HepG2 (cell line): ENCODE results near the gene DMAC2L. TPM values are rescaled to one million over a fixed set of nuclear protein-coding genes. Genes with fewer than 3 reads are reported as not detected.

Experiments
- KMT2B ChIP-seq: IDR thresholded peaks from 2 replicates; pipeline ENCODE4 v1.6.1; 2016; ENCODE audit warnings: missing genetic modification reagents, missing compliant biosample characterization
- MAFK ChIP-seq, 2 experiments: IDR thresholded peaks in 1 of 2; conservative IDR thresholded peaks in 1 of 2; 2 replicates each; pipeline ENCODE4 v1.6.1; 2011; ENCODE audit warnings: improper control_type of control experiment in 2 of 2, low read length in 2 of 2
- MAZ ChIP-seq, 2 experiments: sonication (generic) in 1 of 2; formaldehyde crosslinking in 1 of 2; IDR thresholded peaks; 2 replicates each; pipeline versions ENCODE4 v1.5.0 to v1.6.1; 2012 to 2020; ENCODE audit warnings: low read depth in 2 of 2, mild to moderate bottlenecking in 2 of 2, borderline replicate concordance in 1 of 2, improper control_type of control experiment in 1 of 2, low read length in 1 of 2, missing genetic modification reagents in 1 of 2, moderate library complexity in 1 of 2
- PHF5A ChIP-seq: IDR thresholded peaks from one replicate; pipeline ENCODE4 v1.6.1; 2018; ENCODE audit warnings: low read depth, missing genetic modification reagents; ENCODE audit not compliant: unreplicated experiment
- SNAI1 ChIP-seq: sonication (generic); formaldehyde crosslinking; IDR thresholded peaks from 2 replicates; pipeline ENCODE4 v1.5.0; 2020; ENCODE audit warnings: mild to moderate bottlenecking, missing genetic modification reagents, borderline replicate concordance
- THAP11 ChIP-seq: IDR thresholded peaks from 2 replicates; pipeline ENCODE4 v1.6.1; 2016; ENCODE audit warnings: missing biosample characterization, missing genetic modification reagents
- ZBTB42 ChIP-seq: sonication (generic); formaldehyde crosslinking; IDR thresholded peaks from 2 replicates; pipeline ENCODE4 v1.5.0; 2020; ENCODE audit warnings: mild to moderate bottlenecking, missing genetic modification reagents
- ZBTB7B ChIP-seq: sonication (generic); formaldehyde crosslinking; IDR thresholded peaks from 2 replicates; pipeline ENCODE4 v1.4.0; 2020; ENCODE audit warnings: missing genetic modification reagents
- ZFP82 ChIP-seq: sonication (generic); formaldehyde crosslinking; IDR thresholded peaks from 2 replicates; pipeline ENCODE4 v1.5.1; 2020; ENCODE audit warnings: mild to moderate bottlenecking, missing genetic modification reagents, borderline replicate concordance
- ZNF138 ChIP-seq: sonication (generic); formaldehyde crosslinking; IDR thresholded peaks from 2 replicates; pipeline ENCODE4 v1.5.0; 2020; ENCODE audit warnings: mild to moderate bottlenecking, low read depth, missing genetic modification reagents
- ZNF20 ChIP-seq: sonication (generic); formaldehyde crosslinking; IDR thresholded peaks from 2 replicates; pipeline ENCODE4 v1.4.0; 2020; ENCODE audit warnings: mild to moderate bottlenecking, moderate library complexity, missing genetic modification reagents
- ZNF230 ChIP-seq: sonication (generic); formaldehyde crosslinking; IDR thresholded peaks from 2 replicates; pipeline ENCODE4 v1.4.0; 2020; ENCODE audit warnings: mild to moderate bottlenecking, missing genetic modification reagents
- ZNF572 ChIP-seq: sonication (generic); formaldehyde crosslinking; IDR thresholded peaks from 2 replicates; pipeline ENCODE4 v1.5.1; 2020; ENCODE audit warnings: mild to moderate bottlenecking, missing genetic modification reagents
- polyA plus RNA-seq, 8 experiments: library from polyadenylated mRNA; depleted of rRNA in 3 of 8; stranded (reverse) in 7 of 8; unstranded in 1 of 8; fragments of >200 nt; fragmentation: Illumina TruSeq in 4 of 8; extraction: Trizol in 4 of 8; gene quantifications; 2 replicates each; pipeline versions ENCODE4 v1.2.1 to v1.2.3, GENCODE V29; 2011 to 2016; ENCODE audit warnings: low read depth in 4 of 8, missing spikeins in 1 of 8, mixed read lengths in 1 of 8; ENCODE audit not compliant: insufficient read depth in 1 of 8
- total RNA-seq, 5 experiments: library from RNA; depleted of rRNA; stranded (reverse); fragments of >200 nt; fragmentation: Illumina TruSeq; extraction: Trizol; gene quantifications; 2 replicates each; pipeline ENCODE4 v1.2.3, GENCODE V29; 2016; ENCODE audit warnings: low read depth in 1 of 5
- TF ChIP-seq, protein P1 (sequence below): IDR thresholded peaks from 2 replicates; pipeline ENCODE4 v1.6.1; 2016; ENCODE audit warnings: low read depth, missing genetic modification reagents, missing compliant biosample characterization
- TF ChIP-seq, protein P2 (sequence below): sonication (generic); formaldehyde crosslinking; conservative IDR thresholded peaks from 2 replicates; pipeline ENCODE4 v1.8.0; 2022; ENCODE audit warnings: mild to moderate bottlenecking, moderate library complexity, missing genetic modification reagents
- TF ChIP-seq, protein P3 (sequence below): sonication (generic); formaldehyde crosslinking; IDR thresholded peaks from 2 replicates; pipeline ENCODE4 v1.4.0; 2020; ENCODE audit warnings: missing genetic modification reagents, mild to moderate bottlenecking, borderline replicate concordance
- TF ChIP-seq, protein P4 (sequence below): IDR thresholded peaks from 2 replicates; pipeline ENCODE4 v1.6.1; 2018; ENCODE audit warnings: missing genetic modification reagents

DMAC2L gene
- total and polyA plus RNA-seq, 2 of the 13 experiments (the other 11 are each of a cell fraction or from before 2014, with no cell fraction given): 19.4 to 23.2 TPM

DNA sequence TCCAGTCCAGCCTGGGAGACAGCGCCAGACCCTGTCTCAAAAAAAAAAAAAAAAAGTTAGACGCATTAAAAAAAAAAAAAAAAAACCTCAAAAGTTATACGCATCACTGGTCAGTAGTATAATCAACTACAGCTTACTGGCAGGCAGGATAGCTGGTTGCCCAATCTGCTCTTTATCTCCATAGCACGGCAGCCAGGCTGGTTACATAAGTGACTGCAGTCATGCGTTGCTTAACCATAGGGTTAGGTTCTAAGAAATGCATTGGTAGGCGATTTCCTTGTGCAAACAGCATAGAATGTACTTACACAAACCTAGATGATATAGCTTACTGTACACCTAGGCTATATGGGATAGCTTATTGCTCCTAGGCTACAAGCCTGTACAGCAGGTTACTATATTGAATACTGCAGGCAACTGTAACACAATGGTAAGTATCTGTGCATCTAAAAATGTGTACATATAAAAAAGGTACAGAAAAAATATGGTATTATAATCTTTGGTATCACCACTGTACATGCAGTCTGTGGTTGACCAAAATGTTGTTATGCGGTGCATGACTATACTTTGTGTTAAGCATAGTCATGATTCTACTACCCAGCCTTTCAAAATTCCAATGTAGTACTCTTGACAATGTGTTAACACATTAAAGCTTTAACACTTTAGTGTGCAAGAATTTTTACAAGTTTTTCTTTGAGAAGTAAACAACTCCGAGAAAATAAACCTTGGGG is 8.2 kb upstream of the DMAC2L start (continued):
- TF ChIP-seq, protein P1, sequence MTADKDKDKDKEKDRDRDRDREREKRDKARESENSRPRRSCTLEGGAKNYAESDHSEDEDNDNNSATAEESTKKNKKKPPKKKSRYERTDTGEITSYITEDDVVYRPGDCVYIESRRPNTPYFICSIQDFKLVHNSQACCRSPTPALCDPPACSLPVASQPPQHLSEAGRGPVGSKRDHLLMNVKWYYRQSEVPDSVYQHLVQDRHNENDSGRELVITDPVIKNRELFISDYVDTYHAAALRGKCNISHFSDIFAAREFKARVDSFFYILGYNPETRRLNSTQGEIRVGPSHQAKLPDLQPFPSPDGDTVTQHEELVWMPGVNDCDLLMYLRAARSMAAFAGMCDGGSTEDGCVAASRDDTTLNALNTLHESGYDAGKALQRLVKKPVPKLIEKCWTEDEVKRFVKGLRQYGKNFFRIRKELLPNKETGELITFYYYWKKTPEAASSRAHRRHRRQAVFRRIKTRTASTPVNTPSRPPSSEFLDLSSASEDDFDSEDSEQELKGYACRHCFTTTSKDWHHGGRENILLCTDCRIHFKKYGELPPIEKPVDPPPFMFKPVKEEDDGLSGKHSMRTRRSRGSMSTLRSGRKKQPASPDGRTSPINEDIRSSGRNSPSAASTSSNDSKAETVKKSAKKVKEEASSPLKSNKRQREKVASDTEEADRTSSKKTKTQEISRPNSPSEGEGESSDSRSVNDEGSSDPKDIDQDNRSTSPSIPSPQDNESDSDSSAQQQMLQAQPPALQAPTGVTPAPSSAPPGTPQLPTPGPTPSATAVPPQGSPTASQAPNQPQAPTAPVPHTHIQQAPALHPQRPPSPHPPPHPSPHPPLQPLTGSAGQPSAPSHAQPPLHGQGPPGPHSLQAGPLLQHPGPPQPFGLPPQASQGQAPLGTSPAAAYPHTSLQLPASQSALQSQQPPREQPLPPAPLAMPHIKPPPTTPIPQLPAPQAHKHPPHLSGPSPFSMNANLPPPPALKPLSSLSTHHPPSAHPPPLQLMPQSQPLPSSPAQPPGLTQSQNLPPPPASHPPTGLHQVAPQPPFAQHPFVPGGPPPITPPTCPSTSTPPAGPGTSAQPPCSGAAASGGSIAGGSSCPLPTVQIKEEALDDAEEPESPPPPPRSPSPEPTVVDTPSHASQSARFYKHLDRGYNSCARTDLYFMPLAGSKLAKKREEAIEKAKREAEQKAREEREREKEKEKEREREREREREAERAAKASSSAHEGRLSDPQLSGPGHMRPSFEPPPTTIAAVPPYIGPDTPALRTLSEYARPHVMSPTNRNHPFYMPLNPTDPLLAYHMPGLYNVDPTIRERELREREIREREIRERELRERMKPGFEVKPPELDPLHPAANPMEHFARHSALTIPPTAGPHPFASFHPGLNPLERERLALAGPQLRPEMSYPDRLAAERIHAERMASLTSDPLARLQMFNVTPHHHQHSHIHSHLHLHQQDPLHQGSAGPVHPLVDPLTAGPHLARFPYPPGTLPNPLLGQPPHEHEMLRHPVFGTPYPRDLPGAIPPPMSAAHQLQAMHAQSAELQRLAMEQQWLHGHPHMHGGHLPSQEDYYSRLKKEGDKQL (CRISPR knock-in tag): peak; percentile 45; the same call in 1 of the 2 replicates
- TF ChIP-seq ZNF138: no peak
- TF ChIP-seq ZNF572 (CRISPR knock-in tag): no peak
- TF ChIP-seq ZBTB7B: no peak
- TF ChIP-seq ZNF20 (CRISPR knock-in tag): no peak
- TF ChIP-seq PHF5A (CRISPR knock-in tag): peak; percentile 73
- TF ChIP-seq, protein P2, sequence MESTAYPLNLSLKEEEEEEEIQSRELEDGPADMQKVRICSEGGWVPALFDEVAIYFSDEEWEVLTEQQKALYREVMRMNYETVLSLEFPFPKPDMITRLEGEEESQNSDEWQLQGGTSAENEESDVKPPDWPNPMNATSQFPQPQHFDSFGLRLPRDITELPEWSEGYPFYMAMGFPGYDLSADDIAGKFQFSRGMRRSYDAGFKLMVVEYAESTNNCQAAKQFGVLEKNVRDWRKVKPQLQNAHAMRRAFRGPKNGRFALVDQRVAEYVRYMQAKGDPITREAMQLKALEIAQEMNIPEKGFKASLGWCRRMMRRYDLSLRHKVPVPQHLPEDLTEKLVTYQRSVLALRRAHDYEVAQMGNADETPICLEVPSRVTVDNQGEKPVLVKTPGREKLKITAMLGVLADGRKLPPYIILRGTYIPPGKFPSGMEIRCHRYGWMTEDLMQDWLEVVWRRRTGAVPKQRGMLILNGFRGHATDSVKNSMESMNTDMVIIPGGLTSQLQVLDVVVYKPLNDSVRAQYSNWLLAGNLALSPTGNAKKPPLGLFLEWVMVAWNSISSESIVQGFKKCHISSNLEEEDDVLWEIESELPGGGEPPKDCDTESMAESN: peak; percentile 68; the same call in 1 of the 2 replicates
- no peak for TF ChIP-seq MAZ (IDR thresholded peaks at IDR 0.05; ENCODE audit: borderline replicate concordance, low read depth, low read length)
- TF ChIP-seq MAZ (CRISPR knock-in tag; IDR thresholded peaks at IDR 0.05; ENCODE audit: low read depth): no peak
- TF ChIP-seq, protein P3, sequence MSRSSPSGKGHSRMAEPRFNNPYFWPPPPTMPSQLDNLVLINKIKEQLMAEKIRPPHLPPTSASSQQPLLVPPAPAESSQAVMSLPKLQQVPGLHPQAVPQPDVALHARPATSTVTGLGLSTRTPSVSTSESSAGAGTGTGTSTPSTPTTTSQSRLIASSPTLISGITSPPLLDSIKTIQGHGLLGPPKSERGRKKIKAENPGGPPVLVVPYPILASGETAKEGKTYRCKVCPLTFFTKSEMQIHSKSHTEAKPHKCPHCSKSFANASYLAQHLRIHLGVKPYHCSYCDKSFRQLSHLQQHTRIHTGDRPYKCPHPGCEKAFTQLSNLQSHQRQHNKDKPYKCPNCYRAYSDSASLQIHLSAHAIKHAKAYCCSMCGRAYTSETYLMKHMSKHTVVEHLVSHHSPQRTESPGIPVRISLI (CRISPR knock-in tag): peak; percentile 29; the same call in 1 of the 2 replicates
- no peak for TF ChIP-seq ZNF230 (CRISPR knock-in tag)
- TF ChIP-seq SNAI1 (CRISPR knock-in tag): no peak
- peak; percentile 89 to 93 for TF ChIP-seq MAFK (conservative IDR thresholded peaks at IDR 0.05 in 1 of 2, IDR thresholded peaks at IDR 0.05 in 1 of 2; ENCODE audit: low read length in 2 of 2)
- TF ChIP-seq KMT2B (CRISPR knock-in tag): peak; percentile 58; the same call in 1 of the 2 replicates
- no peak for TF ChIP-seq ZBTB42
- TF ChIP-seq THAP11: peak; percentile 24; the same call in 1 of the 2 replicates
- TF ChIP-seq, protein P4, sequence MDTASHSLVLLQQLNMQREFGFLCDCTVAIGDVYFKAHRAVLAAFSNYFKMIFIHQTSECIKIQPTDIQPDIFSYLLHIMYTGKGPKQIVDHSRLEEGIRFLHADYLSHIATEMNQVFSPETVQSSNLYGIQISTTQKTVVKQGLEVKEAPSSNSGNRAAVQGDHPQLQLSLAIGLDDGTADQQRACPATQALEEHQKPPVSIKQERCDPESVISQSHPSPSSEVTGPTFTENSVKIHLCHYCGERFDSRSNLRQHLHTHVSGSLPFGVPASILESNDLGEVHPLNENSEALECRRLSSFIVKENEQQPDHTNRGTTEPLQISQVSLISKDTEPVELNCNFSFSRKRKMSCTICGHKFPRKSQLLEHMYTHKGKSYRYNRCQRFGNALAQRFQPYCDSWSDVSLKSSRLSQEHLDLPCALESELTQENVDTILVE: peak; percentile 86
- no peak for TF ChIP-seq ZFP82 (CRISPR knock-in tag)
